GM21786 (cell line): ENCODE measurements around the gene PDX1.

ENCODE experiments used
- ATAC-seq: cut with Tn5 transposase; IDR thresholded peaks from one replicate; pipeline ENCODE4 v1.9.1; 2021; ENCODE audit not compliant: unreplicated experiment

The PDX1 gene

DNA sequence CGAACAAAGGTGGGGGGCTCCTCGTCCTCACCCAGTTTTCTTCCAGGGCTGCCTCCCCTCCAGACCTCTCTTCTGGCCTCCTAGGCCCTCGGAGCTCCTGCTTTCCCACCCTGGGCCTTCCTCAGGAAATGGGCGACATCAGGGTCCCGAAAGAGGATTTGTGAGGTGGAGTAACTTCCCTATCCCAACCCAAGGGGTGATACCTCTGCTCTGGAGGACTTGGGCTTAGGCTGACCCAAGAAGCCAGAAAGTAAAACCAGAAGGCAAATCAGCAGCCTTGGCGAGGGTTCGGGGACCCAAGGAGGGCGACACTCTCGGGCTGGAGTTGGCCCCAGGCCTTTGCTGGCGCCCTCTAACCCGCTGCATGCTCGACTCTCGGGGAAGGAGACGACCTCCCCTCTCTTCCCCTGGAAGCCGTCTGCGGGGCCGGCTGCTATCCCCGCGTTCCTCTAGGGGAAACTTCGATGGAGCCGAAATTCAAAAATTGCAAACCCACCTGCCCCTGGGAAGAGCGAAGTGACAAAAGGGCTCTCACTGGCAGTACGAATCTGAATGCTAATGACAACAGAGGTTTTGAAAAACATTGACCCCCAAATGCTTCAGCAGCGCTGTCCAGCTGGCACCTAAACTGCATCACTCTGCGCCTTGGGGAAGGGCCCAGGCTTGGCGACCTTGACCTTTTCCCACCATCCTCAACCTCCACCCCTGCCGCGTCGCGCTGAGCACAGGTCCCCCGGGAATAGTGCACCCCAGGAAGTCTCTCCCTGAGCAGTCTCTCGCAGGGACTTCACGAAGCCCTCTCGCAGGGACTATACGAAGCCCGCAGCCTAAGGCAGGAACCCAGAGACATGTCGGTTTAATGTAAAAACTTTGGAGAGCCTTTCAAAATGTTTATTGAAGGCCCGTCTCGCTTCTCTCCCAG lies 2.4 kb downstream of the PDX1 start:
- ATAC-seq: no peak

DNA sequence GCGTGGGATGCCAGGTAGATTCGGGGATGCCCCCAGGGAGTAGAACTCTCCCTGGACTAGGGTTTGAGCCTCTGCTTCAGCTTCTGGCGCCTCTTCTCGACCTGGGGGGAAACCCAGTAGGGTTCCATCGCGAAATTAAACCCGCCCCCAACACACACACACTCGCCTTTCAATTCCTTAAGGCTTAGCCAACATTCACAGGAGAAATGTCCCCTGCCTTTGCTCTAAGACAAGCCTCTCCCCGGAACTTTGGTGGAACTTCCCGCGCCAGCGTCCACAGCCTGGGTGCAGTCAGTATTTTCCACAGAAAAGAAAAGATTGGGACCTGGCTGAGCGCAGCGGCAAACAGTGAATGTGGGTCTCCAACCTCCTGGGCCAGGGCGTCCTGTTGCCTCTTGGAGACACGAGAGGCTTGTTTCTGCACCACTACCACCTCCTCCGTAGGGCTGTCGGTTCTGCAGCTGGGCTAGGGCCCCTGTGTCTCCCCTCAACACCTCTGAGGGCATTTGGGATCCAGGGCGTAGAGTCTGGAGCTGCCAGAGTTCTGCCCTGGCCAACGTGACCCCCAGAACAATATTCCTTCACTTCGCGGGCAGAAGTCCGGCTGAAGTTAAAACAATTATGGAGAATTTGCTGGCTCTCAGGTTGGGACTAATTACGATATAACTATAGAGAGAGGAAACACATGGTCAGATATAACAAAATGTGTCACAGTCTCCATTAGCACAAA lies 3.2 kb downstream of the PDX1 start:
- no peak for ATAC-seq

DNA sequence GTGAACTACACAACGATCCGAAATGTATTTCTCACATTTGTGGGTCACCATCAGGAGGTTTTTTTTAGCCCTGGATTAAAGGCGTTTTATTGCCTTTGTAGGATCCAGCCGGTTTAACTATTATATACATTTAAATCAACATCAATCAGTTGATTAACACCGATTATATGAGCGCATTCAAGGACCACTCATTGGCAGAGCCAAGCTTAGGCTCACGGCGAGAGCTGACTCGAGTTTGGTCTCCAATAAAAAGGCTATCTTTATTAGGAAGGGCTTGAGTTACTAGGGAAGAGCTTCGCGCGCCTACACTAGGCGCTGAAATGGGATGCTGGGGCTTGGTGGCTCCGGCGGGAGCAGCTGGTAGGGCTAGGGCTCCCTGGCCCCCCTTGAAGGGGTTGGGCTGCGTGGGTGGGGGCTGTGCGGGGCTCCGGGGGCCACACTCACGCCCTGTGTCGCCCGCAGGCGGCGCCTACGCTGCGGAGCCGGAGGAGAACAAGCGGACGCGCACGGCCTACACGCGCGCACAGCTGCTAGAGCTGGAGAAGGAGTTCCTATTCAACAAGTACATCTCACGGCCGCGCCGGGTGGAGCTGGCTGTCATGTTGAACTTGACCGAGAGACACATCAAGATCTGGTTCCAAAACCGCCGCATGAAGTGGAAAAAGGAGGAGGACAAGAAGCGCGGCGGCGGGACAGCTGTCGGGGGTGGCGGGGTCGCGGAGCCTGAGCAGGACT lies 4.2 kb downstream of the PDX1 start:
- no peak for ATAC-seq

DNA sequence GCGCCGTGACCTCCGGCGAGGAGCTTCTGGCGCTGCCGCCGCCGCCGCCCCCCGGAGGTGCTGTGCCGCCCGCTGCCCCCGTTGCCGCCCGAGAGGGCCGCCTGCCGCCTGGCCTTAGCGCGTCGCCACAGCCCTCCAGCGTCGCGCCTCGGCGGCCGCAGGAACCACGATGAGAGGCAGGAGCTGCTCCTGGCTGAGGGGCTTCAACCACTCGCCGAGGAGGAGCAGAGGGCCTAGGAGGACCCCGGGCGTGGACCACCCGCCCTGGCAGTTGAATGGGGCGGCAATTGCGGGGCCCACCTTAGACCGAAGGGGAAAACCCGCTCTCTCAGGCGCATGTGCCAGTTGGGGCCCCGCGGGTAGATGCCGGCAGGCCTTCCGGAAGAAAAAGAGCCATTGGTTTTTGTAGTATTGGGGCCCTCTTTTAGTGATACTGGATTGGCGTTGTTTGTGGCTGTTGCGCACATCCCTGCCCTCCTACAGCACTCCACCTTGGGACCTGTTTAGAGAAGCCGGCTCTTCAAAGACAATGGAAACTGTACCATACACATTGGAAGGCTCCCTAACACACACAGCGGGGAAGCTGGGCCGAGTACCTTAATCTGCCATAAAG lies 4.8 kb downstream of the PDX1 start:
- ATAC-seq: no peak

DNA sequence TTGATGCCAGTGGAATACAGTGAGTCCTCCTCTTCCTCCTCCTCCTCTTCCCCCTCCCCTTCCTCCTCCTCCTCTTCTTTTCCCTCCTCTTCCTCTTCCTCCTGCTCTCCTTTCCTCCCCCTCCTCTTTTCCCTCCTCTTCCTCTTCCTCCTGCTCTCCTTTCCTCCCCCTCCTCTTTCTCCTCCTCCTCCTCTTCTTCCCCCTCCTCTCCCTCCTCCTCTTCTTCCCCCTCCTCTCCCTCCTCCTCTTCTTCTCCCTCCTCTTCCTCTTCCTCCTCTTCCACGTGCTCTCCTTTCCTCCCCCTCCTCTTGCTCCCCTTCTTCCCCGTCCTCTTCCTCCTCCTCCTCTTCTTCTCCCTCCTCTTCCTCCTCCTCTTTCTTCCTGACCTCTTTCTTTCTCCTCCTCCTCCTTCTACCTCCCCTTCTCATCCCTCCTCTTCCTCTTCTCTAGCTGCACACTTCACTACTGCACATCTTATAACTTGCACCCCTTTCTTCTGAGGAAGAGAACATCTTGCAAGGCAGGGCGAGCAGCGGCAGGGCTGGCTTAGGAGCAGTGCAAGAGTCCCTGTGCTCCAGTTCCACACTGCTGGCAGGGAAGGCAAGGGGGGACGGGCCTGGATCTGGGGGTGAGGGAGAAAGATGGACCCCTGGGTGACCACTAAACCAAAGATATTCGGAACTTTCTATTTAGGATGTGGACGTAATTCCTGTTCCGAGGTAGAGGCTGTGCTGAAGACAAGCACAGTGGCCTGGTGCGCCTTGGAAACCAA lies 5.6 kb downstream of the PDX1 start:
- ATAC-seq: no peak

DNA sequence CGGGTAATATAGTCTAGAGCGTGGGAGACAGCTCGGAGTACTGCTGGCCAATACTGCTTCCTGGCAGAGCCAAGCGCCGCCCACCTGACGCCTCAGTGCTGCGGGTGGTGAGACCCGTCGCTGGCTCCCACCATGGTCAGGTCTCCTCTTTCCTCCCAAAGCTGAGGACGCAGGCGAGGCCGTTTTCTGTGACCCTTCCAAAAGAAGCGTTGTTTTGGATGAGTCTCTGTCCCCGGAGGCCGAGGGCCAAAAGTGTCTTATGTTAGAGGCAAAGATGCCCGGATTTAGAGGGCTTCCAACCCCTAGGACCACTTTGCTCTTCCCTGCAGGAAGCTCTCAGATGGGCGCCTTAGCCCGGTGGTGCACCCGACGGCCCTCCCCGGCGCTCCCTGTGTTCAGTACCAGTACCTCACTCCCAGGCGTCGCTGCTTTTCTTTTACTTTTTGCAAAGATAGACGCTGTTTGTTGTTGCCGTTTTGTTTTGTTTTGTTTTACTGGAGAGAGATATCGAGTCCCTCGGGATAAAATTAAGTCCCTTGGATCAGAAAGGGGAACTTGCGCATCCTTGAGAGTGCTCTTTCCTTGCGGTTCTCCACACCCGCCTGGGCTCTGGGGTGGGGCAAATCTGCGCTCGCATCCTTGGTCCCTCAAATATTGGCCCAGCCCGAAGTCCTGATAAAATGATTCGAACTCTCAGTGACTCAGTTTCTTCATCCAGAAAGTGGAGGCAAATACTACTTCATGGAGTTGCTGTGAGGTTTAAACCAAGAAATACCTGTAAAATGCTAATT lies 7.0 kb downstream of the PDX1 start:
- no peak for ATAC-seq

DNA sequence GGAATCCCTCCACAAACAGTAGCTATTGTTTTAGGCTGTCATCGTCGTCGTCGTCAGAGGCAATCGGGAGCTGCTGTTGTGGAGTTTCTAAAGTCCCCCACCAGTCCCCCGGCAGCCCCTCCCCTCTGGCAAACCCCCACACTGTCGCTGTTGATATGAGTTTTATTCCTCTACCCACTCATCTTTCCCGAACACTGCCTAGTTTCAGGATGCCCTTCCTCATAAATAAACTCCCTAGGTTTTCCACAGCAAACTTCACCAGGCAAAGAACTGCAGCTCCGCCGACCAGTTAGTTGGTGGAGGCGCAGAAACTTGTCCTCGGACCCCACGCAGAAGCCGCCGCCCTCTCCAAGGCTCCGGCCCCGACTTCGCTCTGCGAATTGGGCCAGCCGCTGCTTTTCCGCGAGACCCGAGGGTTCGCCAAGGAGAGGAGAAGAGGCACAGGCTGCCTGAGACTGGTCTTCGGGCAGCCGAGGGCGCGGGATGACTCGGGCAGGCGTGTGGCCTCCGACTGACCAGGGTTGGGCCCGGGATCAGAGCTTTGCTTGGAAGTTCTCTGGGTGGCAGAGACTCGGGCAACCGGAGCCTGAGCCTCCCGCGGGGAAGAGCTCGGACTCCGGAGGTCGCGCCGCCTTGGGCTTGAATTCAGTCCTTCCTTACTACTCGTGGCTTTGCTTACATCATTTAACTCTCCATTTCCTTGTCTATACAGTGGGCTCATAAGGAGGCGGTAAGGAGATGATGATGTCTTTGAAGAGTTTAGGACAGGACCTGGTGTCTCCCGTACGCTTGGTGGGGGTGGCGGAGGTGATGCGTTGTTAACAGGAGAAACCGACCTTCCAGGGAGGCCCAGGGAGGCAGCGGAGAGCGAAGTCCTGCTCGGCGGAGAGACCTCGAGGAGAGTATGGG lies 7.9 kb downstream of the PDX1 start:
- no peak for ATAC-seq

DNA sequence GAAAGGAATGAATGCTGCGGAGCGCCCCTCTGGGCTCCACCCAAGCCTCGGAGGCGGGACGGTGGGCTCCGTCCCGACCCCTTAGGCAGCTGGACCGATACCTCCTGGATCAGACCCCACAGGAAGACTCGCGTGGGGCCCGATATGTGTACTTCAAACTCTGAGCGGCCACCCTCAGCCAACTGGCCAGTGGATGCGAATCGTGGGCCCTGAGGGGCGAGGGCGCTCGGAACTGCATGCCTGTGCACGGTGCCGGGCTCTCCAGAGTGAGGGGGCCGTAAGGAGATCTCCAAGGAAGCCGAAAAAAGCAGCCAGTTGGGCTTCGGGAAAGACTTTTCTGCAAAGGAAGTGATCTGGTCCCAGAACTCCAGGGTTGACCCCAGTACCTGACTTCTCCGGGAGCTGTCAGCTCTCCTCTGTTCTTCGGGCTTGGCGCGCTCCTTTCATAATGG lies 8.6 kb downstream of the PDX1 start:
- no peak for ATAC-seq

DNA sequence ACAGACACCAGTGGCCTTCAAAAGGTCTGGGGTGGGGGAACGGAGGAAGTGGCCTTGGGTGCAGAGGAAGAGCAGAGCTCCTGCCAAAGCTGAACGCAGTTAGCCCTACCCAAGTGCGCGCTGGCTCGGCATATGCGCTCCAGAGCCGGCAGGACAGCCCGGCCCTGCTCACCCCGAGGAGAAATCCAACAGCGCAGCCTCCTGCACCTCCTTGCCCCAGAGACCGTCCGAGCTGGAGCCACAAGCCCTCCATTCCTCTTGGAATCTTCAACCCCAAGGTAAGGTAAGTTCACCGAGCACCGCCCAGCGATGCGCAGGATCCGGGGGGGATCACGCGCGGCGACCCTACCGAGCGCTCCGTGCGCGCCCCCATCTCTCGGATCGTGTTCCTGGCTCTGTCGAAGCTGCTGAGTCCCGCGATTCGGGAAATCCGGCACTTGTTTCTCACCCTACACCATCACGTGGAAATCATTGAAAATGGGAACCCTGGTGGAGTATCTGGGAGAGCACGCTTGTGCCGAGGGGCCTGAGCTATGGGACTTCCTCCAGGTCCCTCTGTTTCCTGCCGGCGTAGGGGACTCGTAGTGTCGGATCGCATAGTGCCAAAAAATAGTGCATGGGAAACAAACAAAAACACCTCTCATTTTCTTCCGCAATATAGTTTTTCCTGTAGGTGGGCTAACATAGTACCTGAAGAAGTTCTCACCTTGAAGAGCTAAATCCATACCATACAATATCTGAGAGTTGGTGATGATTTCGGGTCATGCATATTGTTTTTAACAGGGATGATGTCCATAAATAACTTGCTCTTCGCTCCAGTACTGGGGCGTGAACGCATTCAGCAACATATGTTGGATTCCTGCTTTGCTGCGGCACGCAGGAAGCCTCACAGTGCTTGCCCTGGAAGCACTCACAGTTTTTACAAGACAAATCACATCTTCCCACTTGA lies 9.3 kb downstream of the PDX1 start:
- ATAC-seq: no peak

DNA sequence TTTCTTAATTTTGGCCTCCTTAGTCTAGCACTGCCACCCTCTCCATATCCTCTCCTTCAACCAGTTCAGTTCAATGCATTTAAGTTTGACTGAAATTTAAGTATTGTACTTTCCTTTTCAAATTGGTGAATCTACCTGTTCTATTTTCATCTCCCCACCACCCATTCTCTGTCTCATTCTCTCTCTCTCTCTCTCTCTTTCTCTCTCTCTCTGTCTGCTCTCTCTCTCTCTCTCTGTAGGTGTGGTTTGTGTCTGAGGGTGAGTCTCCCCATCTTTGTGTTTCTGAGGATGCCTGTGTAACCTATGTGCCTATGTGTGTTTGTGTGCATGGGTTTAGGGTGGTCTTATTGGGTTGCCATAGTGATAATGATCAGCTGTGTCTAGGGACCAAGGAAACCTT lies 10.1 kb downstream of the PDX1 start:
- no peak for ATAC-seq

DNA sequence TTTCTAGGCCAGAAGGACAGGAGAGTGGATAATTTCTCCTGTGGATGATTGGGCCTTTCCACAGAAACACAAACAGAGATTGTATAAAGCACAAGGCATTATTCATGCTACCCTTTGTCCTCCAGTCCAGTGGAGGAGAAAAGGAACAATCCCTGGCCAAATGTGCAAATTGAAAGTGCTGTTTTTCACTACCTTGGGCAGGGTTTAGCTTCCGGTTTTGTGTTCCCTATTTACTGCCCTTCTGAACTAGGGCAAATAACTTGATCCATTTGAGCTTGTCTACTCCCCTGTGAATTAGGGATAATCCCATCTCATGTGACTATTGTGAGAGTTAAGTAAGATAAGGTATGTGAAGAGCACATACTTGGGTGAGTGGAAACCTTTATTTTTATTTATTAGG lies 13.3 kb downstream of the PDX1 start:
- no peak for ATAC-seq

DNA sequence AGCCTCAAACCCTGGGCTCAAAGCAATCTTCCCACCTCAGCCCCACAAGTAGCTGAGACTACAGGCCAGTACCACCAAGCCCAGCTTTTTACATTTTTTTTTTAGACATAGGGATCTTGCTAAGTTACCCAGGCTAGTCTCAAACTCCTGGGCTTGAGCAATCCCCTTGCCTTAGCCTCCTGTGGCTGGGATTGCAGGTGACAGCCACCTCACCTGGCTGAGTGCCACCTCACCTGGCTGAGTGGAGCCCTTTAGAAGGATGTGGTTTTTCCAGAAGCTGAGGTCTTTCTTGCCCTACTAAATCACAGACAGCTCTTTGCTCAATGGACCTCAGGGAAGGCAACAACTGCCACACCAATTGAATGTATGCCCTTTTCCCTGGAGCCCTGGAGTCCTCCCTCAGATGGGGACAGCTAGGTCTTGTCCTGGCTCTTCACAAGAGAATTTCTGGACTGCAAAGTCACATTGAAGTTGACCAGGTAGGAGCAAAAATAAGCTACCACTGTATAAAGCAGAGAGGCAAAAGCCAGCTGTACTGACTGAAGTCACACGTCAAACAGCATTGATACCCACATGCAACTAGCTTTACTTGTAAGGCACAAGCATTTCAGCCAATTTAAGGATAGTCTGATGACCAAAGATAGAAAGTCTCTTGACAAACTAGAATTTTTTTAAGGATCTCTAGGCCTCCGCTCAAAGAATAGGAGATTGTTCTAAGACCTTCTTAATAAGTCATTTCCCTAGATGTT lies 14.0 kb downstream of the PDX1 start:
- no peak for ATAC-seq

DNA sequence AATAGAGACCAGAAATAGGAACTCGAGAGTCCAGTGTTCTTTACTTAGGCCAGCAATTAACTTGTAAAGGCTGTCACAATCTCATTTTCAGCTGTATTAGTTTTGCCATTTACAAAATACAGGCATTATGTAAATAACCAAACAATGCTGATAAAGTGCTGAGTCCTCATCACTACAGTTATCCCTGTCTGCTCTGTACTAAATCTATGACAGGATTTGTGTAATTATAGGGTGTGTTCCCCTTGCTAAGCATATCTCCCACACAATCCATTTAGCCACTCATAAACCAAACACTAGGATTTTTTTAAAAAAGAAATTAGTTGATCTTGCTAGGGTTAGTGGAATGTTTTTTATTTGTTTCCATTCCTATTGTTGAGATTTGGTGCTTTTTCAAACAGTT lies 23.2 kb downstream of the PDX1 start:
- no peak for ATAC-seq

DNA sequence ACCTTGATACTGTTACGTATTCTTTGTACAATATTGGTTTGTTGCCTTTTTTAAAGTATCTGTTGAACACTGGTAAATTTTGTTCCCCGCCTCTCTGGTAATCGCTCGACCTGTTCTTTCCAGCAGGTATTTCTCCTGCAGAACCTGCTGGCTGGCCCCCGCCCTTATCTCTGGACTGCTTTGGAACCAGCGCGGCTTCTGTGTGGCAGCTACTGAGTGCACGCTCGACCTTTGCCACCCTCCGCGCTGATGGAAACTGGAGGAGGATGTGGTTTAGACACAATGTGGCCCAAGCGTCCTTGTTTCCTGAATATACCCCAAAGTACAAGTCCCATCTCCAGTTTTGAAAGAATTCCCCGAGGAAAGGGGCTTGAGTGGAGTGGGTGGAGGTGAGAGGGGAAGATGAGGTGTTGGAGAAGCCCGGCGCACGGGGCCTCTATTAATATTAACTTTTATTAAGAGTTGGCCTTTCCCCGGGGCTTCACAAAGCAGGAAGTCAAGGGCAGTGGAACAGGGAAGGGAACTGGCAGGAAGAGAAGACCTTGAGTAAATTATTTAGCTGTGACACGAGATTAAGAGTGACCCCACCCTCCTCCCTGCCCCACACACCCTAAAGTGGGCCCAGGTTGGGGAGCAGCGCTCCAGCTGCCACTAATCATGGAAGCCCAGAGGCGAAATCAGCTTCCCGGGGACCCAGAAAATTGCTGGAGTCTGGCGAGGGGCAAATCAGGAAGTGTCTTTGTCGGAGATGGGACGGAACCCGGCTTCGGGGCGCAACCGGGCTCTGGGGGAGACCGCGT lies 33.3 kb downstream of the PDX1 start:
- ATAC-seq: no peak

DNA sequence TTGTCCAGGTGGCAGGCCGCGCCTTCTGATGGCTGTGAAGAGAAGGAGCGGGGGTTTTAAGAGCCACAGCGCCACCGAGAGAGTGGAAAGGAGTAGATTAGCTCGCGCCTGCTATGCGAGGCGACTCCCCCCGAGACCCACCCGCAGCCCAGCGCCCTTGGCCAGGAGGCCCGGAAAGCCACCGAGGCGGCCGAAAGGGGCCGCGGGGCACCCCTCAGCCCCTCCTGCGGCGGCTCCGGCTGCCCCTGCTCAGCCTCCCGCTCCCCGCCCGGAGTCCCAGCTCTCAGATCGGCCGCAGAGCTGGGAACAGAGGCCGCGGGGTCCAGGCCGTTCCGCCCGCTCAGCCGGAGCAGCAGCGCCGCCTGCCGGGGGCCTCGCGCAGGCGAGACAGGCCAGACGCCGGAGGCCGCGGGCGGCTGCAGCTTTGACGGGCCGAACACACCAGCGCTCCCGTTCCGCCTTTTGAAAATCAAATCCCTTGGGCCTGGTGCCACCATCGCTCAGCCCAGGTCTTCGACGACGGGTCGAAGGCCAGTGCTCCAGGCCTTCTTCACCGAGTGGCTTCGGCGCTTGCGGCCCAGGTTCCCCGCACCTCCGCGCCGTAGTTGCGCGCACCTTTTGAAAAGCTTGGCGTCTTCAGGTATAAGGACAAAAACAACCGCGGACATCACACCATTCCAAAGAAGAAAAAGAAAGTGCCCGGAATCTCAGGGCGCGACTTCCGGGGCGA lies 34.0 kb downstream of the PDX1 start:
- peak; percentile 72 for ATAC-seq
